Mononuclear cell (primary cell): ENCODE results near the gene ANO6. TPM values are rescaled to one million over a fixed set of nuclear protein-coding genes. Genes with fewer than 3 reads are reported as not detected.
"Not testable (repeated sequence)": the region's sequence is repeated elsewhere in the genome, so short reads cannot be mapped to it uniquely, and the experiment has no call there.

Experiments
- H3K27me3 ChIP-seq: 2 replicates; pipeline ENCODE4 v1.6.0; 2011; ENCODE audit warnings: low read length, control low read depth; ENCODE audit not compliant: insufficient read depth
- H3K4me1 ChIP-seq: 2 replicates; pipeline ENCODE4 v1.5.1; 2011; ENCODE audit warnings: mild to moderate bottlenecking, low read length, control low read depth; ENCODE audit not compliant: insufficient read depth
- H3K4me3 ChIP-seq: 2 replicates; pipeline ENCODE4 v1.5.1; 2011; ENCODE audit warnings: mild to moderate bottlenecking, low read length, moderate library complexity
- H3K9me3 ChIP-seq: 2 replicates; pipeline ENCODE4 v1.5.1; 2011; ENCODE audit warnings: low read depth, mild to moderate bottlenecking, control low read depth, low read length
- total RNA-seq: library from RNA; depleted of rRNA; stranded (reverse); fragments of >200 nt; gene quantifications from one replicate; pipeline ENCODE4 v1.2.3, GENCODE V29; 2012

Gene ANO6
- total RNA-seq, 1 donor, result 44.4 TPM

GRCh38 chr12:45220363-45220931 is 4.6 kb downstream of the ANO6 start:
- Histone ChIP-seq H3K9me3 (no peaks in the 10 kb centered on the region), H3K27me3 (no peaks in the 10 kb centered on the region), H3K4me1 (peaks cover 35% of the 10 kb centered on the region), H3K4me3 (no peak overlapping the region)

- no peak overlapping the region for H3K4me3 ChIP-seq
- no peaks in the 10 kb centered on the region for H3K9me3 ChIP-seq
- peaks cover 35% of the 10 kb centered on the region for H3K4me1 ChIP-seq
- H3K27me3 ChIP-seq, result no peaks in the 10 kb centered on the region
These were observed 5.1 kb downstream of the ANO6 start for GRCh38 chr12:45220969-45221368.

- H3K4me1 ChIP-seq, result peaks cover 13% of the 10 kb centered on the region
- H3K4me3 ChIP-seq, result no peak overlapping the region
- no peaks in the 10 kb centered on the region for H3K27me3 ChIP-seq
- H3K9me3 ChIP-seq, result no peaks in the 10 kb centered on the region
These were observed 8.0 kb downstream of the ANO6 start for GRCh38 chr12:45223868-45224267.

GRCh38 chr12:45224311-45224710 is 8.4 kb downstream of the ANO6 start:
- Histone ChIP-seq H3K4me3 (no peak overlapping the region), H3K9me3 (no peaks in the 10 kb centered on the region), H3K4me1 (peaks cover 8% of the 10 kb centered on the region), H3K27me3 (no peaks in the 10 kb centered on the region)

GRCh38 chr12:45226021-45226420 is 10.1 kb downstream of the ANO6 start:
- H3K27me3 ChIP-seq, result no peaks in the 10 kb centered on the region
- no peak overlapping the region for H3K4me3 ChIP-seq
- H3K4me1 ChIP-seq, result no peaks in the 10 kb centered on the region
- no peaks in the 10 kb centered on the region for H3K9me3 ChIP-seq

GRCh38 chr12:45227316-45228067 is 11.6 kb downstream of the ANO6 start:
- no peaks in the 10 kb centered on the region for H3K4me1 ChIP-seq

GRCh38 chr12:45231515-45232145 is 15.7 kb downstream of the ANO6 start:
- no peak overlapping the region for H3K4me3 ChIP-seq
- H3K4me1 ChIP-seq, result peaks cover 16% of the 10 kb centered on the region
- no peaks in the 10 kb centered on the region for H3K27me3 ChIP-seq
- no peaks in the 10 kb centered on the region for H3K9me3 ChIP-seq

More at GRCh38 chr12:45227316-45228067, 11.6 kb downstream of the ANO6 start:
- no peaks in the 10 kb centered on the region for H3K9me3 ChIP-seq
- H3K27me3 ChIP-seq, result no peaks in the 10 kb centered on the region
- no peak overlapping the region for H3K4me3 ChIP-seq

GRCh38 chr12:45232146-45232755 is 16.4 kb downstream of the ANO6 start:
- Histone ChIP-seq H3K27me3 (no peaks in the 10 kb centered on the region), H3K9me3 (no peaks in the 10 kb centered on the region), H3K4me1 (peaks cover 16% of the 10 kb centered on the region), H3K4me3 (no peak overlapping the region)

- H3K9me3 ChIP-seq, result no peaks in the 10 kb centered on the region
- no peak overlapping the region for H3K4me3 ChIP-seq
- peaks cover 16% of the 10 kb centered on the region for H3K4me1 ChIP-seq
- H3K27me3 ChIP-seq, result no peaks in the 10 kb centered on the region
These were observed 17.0 kb downstream of the ANO6 start for GRCh38 chr12:45232756-45233372.

GRCh38 chr12:45234139-45234865 is 18.4 kb downstream of the ANO6 start:
- no peak overlapping the region for H3K4me3 ChIP-seq

GRCh38 chr12:45235087-45236025 is 19.5 kb downstream of the ANO6 start:
- Histone ChIP-seq H3K27me3 (no peaks in the 10 kb centered on the region), H3K9me3 (no peaks in the 10 kb centered on the region), H3K4me1 (peaks cover 16% of the 10 kb centered on the region), H3K4me3 (no peak overlapping the region)

More at GRCh38 chr12:45234139-45234865, 18.4 kb downstream of the ANO6 start:
- Histone ChIP-seq H3K4me1 (peaks cover 16% of the 10 kb centered on the region), H3K27me3 (no peaks in the 10 kb centered on the region), H3K9me3 (no peaks in the 10 kb centered on the region)

GRCh38 chr12:45236383-45236782 is 20.5 kb downstream of the ANO6 start:
- not testable (repeated sequence) for H3K4me3 ChIP-seq, H3K9me3 ChIP-seq, H3K27me3 ChIP-seq
- peaks cover 16% of the 10 kb centered on the region for H3K4me1 ChIP-seq

GRCh38 chr12:45242180-45242579 is 26.3 kb downstream of the ANO6 start:
- Histone ChIP-seq H3K4me3 (no peak overlapping the region), H3K4me1 (peaks cover 15% of the 10 kb centered on the region), H3K9me3 (no peaks in the 10 kb centered on the region), H3K27me3 (no peaks in the 10 kb centered on the region)
